Osteoblast (primary cell): ENCODE measurements around the gene DNAJC18. TPM values are rescaled to one million over a fixed set of nuclear protein-coding genes. Genes with fewer than 3 reads are reported as not detected.

Experiments
- DNase-seq: peaks from one replicate; pipeline ENCODE4 v3.0.0; 2011; ENCODE audit warnings: low spot score, mixed read lengths; ENCODE audit not compliant: insufficient read length; ENCODE audit errors: missing footprints
- H2AFZ ChIP-seq: 2 replicates; pipeline ENCODE4 v1.6.0; 2011; ENCODE audit warnings: mild to moderate bottlenecking, low read length
- H3K27ac ChIP-seq: 2 replicates; pipeline ENCODE4 v1.5.1; 2011; ENCODE audit warnings: mild to moderate bottlenecking, low read depth, low read length, moderate library complexity
- H3K27me3 ChIP-seq: 2 replicates; pipeline ENCODE4 v1.6.0; 2012; ENCODE audit warnings: mild to moderate bottlenecking, control low read depth, inconsistent platforms, low read length, moderate library complexity; ENCODE audit not compliant: insufficient read depth
- H3K36me3 ChIP-seq: 2 replicates; pipeline ENCODE4 v1.5.1; 2011; ENCODE audit warnings: mild to moderate bottlenecking, low read length, control low read depth, moderate library complexity; ENCODE audit not compliant: insufficient read depth
- H3K4me1 ChIP-seq: 2 replicates; pipeline ENCODE4 v1.5.1; 2011; ENCODE audit warnings: mild to moderate bottlenecking, low read length, control low read depth, moderate library complexity; ENCODE audit not compliant: insufficient read depth
- H3K4me2 ChIP-seq: 2 replicates; pipeline ENCODE4 v1.6.0; 2011; ENCODE audit warnings: mild to moderate bottlenecking, low read length; ENCODE audit not compliant: insufficient read depth
- H3K4me3 ChIP-seq: fragments of 200-600 bp; sonication (generic); 3 replicates; pipeline ENCODE4 v1.5.1; 2012; ENCODE audit warnings: mild to moderate bottlenecking, low read length, inconsistent platforms; ENCODE audit not compliant: insufficient read depth
- H3K79me2 ChIP-seq: 2 replicates; pipeline ENCODE4 v1.6.0; 2012; ENCODE audit warnings: mild to moderate bottlenecking, low read length, control low read depth, inconsistent platforms; ENCODE audit not compliant: insufficient read depth
- H3K9me3 ChIP-seq: 2 replicates; pipeline ENCODE4 v1.5.1; 2011; ENCODE audit warnings: low read depth, low read length, control low read depth
- H4K20me1 ChIP-seq: 2 replicates; pipeline ENCODE4 v1.6.0; 2012; ENCODE audit warnings: mild to moderate bottlenecking, low read length, control low read depth; ENCODE audit not compliant: insufficient read depth
- total RNA-seq: library from RNA; depleted of rRNA; stranded (reverse); fragments of >200 nt; gene quantifications from 2 replicates; pipeline ENCODE4 v1.2.3, GENCODE V29; 2012
- TF ChIP-seq, protein P1 (sequence below): IDR thresholded peaks from 2 replicates; pipeline ENCODE4 v1.5.1; 2011; ENCODE audit warnings: mild to moderate bottlenecking, low read depth, low read length, moderate library complexity; ENCODE audit errors: extremely low read depth

The DNAJC18 gene
- total RNA-seq, 1 donor, result 16.3 TPM

DNA sequence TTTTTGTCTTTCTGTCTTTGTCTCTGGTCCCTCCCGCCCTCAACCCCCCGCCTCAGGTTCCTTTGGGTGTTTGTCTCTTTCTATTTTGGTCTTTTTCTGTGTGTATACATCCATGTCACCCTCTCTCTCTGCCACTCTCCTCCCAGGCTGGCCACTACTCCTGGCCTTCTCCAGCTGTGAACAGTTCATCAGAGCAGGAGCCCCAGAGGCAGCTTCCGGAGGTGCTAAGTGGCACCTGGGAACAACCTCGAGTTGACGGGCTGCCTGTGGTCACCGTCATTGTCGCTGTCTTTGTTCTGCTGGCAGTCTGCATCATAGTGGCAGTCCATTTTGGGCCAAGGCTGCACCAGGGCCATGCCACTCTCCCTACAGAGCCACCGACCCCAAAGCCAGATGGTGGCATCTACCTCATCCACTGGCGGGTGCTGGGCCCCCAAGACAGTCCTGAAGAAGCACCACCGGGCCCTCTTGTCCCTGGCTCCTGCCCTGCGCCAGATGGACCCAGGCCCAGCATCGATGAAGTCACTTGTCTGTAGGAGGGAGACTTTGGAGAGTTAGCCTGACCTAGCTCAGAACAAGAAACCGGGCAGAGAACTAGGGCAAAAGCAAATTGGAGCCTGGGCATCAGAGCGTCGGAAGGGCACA, 33.2 kb upstream of the DNAJC18 start:
- Histone ChIP-seq H3K27ac (no peak overlapping the region), H3K4me1 (peaks cover 15% of the 10 kb centered on the region), H3K4me2 (no peak overlapping the region), H2AFZ (no peak overlapping the region), H3K9me3 (no peaks in the 10 kb centered on the region), H3K36me3 (peaks cover 18% of the 10 kb centered on the region), H3K4me3 (no peak overlapping the region), H3K79me2 (no peaks in the 10 kb centered on the region), H3K27me3 (no peaks in the 10 kb centered on the region), H4K20me1 (no peaks in the 10 kb centered on the region)
- TF ChIP-seq, protein P1, sequence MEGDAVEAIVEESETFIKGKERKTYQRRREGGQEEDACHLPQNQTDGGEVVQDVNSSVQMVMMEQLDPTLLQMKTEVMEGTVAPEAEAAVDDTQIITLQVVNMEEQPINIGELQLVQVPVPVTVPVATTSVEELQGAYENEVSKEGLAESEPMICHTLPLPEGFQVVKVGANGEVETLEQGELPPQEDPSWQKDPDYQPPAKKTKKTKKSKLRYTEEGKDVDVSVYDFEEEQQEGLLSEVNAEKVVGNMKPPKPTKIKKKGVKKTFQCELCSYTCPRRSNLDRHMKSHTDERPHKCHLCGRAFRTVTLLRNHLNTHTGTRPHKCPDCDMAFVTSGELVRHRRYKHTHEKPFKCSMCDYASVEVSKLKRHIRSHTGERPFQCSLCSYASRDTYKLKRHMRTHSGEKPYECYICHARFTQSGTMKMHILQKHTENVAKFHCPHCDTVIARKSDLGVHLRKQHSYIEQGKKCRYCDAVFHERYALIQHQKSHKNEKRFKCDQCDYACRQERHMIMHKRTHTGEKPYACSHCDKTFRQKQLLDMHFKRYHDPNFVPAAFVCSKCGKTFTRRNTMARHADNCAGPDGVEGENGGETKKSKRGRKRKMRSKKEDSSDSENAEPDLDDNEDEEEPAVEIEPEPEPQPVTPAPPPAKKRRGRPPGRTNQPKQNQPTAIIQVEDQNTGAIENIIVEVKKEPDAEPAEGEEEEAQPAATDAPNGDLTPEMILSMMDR, result no peak
- peak; percentile 27 for DNase-seq

DNA sequence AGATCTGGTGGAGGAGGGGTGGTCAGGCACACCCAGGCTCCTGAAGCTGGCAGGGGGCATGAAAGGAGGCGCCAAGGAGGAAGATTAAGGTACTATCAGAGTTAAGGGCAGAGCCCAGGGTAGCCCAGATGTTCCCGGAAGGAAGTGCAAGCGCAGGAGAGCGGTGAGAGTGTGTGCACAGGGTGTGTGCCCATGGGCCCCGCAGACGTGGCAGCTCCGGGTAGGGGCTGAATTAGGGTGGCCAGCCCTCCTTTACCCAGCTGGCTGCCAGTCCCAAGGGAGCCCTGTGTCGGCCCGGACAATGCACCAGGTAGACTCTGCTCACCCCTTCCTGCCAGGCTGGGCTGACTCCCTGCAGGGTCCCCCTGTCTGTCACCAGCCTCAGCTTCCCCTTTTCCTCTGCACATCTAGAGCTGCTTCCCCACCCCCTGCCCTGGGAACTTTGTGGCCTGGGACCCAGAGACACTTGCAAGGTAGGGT, 31.5 kb upstream of the DNAJC18 start, which contains the start of gene SMIM33:
TSS of gene SMIM33 (plus strand) at position 184 of the 480 bp plus-strand sequence. CDS start at position 302, 118 bp downstream.
- no peak for DNase-seq
- Histone ChIP-seq H3K4me3 (no peak within 1 kb of the TSS), H2AFZ (no peak within 1 kb of the TSS), H3K27ac (no peak within 1 kb of the TSS), H3K36me3 (peaks cover 10% of the 10 kb centered on the region), H3K27me3 (no peaks in the 10 kb centered on the region), H3K4me1 (peaks cover 15% of the 10 kb centered on the region), H3K79me2 (no peaks in the 10 kb centered on the region), H3K9me3 (no peaks in the 10 kb centered on the region), H3K4me2 (no peak within 1 kb of the TSS), H4K20me1 (no peaks in the 10 kb centered on the region)
- TF ChIP-seq, protein P1, result no peak

DNA sequence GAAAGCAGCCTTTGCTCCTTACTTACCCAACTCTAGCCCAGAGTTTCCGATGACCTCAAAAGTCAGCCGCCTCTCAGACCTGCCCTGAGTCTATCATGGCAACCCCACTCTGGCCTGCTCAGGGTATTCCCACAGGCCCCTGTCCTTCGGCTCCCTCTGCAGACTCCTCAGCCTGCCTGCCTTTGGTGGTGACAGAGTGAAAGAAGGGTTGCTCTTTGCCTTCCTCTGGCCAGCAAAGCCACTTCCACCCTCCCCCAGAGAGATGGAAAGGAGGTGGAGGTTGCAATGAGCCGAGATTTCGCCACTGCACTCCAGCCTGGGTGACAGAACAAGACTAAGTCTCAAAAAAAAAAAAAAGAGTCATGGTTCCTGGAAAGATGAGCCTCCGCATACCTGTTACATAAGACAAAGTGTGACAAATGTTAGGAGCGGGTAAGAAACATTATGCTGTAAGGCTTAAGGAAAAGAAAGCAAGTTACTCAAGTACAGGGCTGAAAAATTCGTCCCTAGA, 29.2 kb upstream of the DNAJC18 start:
- H3K79me2 ChIP-seq, result no peaks in the 10 kb centered on the region
- H3K27ac ChIP-seq, result no peak overlapping the region
- no peak overlapping the region for H3K4me2 ChIP-seq
- no peaks in the 10 kb centered on the region for H3K4me1 ChIP-seq
- DNase-seq, result peak; percentile 34
- no peaks in the 10 kb centered on the region for H3K36me3 ChIP-seq
- TF ChIP-seq, protein P1, result no peak
- H2AFZ ChIP-seq, result peak overlapping the region; percentile 65
- no peaks in the 10 kb centered on the region for H3K9me3 ChIP-seq
- no peak overlapping the region for H3K4me3 ChIP-seq
- H4K20me1 ChIP-seq, result no peaks in the 10 kb centered on the region
- no peaks in the 10 kb centered on the region for H3K27me3 ChIP-seq

DNA sequence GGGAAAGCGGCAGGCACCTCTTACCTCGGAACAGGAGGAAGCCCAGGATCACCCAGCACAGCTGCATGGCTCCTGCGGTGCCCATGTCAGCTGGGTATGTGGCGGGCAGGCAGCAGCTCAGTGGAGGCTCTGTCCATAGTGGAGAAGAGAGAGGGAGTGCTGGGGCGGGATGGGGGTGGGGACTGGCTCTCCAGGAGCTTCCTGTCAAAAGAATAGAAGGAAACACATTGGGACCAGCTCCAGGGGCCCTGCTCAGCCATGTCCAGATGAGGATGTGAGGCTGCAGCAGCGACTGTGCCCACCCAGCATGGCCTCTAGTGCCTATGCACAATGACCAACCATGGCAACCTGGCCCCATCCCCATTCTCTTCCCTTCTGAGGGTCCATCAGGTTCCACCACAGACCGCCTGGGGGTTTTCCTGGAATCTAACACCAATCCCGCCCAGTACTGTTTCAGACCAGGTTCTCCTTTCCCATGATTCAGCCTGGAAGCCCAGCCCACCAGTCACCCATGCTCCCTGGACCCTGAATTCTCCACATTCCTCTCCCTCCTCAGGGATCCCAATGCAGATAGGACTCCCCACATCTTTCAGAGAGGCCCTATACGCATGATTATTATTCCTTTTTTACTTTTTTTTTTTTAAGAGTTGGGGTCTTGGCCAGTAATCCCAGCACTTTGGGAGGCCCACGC, 23.4 kb upstream of the DNAJC18 start, which contains the start of gene ECSCR:
TSS of gene ECSCR (minus strand) at position 158 of the 691 bp plus-strand sequence. CDS start at position 85, 73 bp downstream.
- TF ChIP-seq, protein P1, result no peak
- H3K4me3 ChIP-seq, result no peak within 1 kb of the TSS
- H3K79me2 ChIP-seq, result no peaks in the 10 kb centered on the region
- no peaks in the 10 kb centered on the region for H4K20me1 ChIP-seq
- H3K27me3 ChIP-seq, result no peaks in the 10 kb centered on the region
- DNase-seq, result no peak
- H3K4me1 ChIP-seq, result peaks cover 23% of the 10 kb centered on the region
- H3K9me3 ChIP-seq, result no peaks in the 10 kb centered on the region
- peak within 1 kb of the TSS; percentile 32 for H2AFZ ChIP-seq
- H3K27ac ChIP-seq, result peak within 1 kb of the TSS; percentile 61
- H3K4me2 ChIP-seq, result no peak within 1 kb of the TSS
- no peaks in the 10 kb centered on the region for H3K36me3 ChIP-seq
